ENCODE data around the gene S100A12. TPM values are rescaled to one million over a fixed set of nuclear protein-coding genes. Genes with fewer than 3 reads are reported as not detected.

Gene S100A12
- total RNA-seq, 1 donor = not detected

GRCh38 chr1:153357076-153357852 lies 18.2 kb downstream of the S100A12 start:
- Histone ChIP-seq H3K79me2 (ENCODE audit: insufficient read depth, low read length) (no peaks in the 10 kb centered on the region), H3K9me3 (ENCODE audit: low read depth, low read length) (no peaks in the 10 kb centered on the region), H3K27me3 (ENCODE audit: insufficient read depth, low read length) (no peaks in the 10 kb centered on the region)

GRCh38 chr1:153356392-153357075 lies 18.9 kb downstream of the S100A12 start:
- no peaks in the 10 kb centered on the region for H3K36me3 ChIP-seq (ENCODE audit: insufficient read depth, low read length)
- DNase-seq (ENCODE audit: insufficient read length, low spot score, missing footprints) = peak; percentile 53
- H3K4me3 ChIP-seq (ENCODE audit: insufficient read depth, low read length) = no peak overlapping the region
- H4K20me1 ChIP-seq (ENCODE audit: insufficient read depth, low read length) = no peaks in the 10 kb centered on the region
- no peak for TF ChIP-seq CTCF (IDR thresholded peaks at IDR 0.05; ENCODE audit: extremely low read depth, low read depth, low read length)
- H3K9me3 ChIP-seq (ENCODE audit: low read depth, low read length) = no peaks in the 10 kb centered on the region
- H3K4me1 ChIP-seq (ENCODE audit: insufficient read depth, low read length) = no peaks in the 10 kb centered on the region
- H2AFZ ChIP-seq (ENCODE audit: low read length) = no peak overlapping the region
- no peaks in the 10 kb centered on the region for H3K79me2 ChIP-seq (ENCODE audit: insufficient read depth, low read length)
- H3K27ac ChIP-seq (ENCODE audit: low read depth, low read length) = no peak overlapping the region
- H3K27me3 ChIP-seq (ENCODE audit: insufficient read depth, low read length) = no peaks in the 10 kb centered on the region
- no peak overlapping the region for H3K4me2 ChIP-seq (ENCODE audit: insufficient read depth, low read length)

More at GRCh38 chr1:153357076-153357852, 18.2 kb downstream of the S100A12 start:
- Histone ChIP-seq H4K20me1 (ENCODE audit: insufficient read depth, low read length) (no peaks in the 10 kb centered on the region), H3K4me1 (ENCODE audit: insufficient read depth, low read length) (no peaks in the 10 kb centered on the region), H3K4me3 (ENCODE audit: insufficient read depth, low read length) (no peak overlapping the region), H3K4me2 (ENCODE audit: insufficient read depth, low read length) (no peak overlapping the region), H3K27ac (ENCODE audit: low read depth, low read length) (no peak overlapping the region), H2AFZ (ENCODE audit: low read length) (no peak overlapping the region), H3K36me3 (ENCODE audit: insufficient read depth, low read length) (no peaks in the 10 kb centered on the region)
- no peak for TF ChIP-seq CTCF (IDR thresholded peaks at IDR 0.05; ENCODE audit: extremely low read depth, low read depth, low read length)
- peak; percentile 56 for DNase-seq (ENCODE audit: insufficient read length, low spot score, missing footprints)

GRCh38 chr1:153355445-153356071 lies 19.9 kb downstream of the S100A12 start:
- H3K36me3 ChIP-seq (ENCODE audit: insufficient read depth, low read length) = no peaks in the 10 kb centered on the region
- H3K27ac ChIP-seq (ENCODE audit: low read depth, low read length) = no peak overlapping the region
- DNase-seq (ENCODE audit: insufficient read length, low spot score, missing footprints) = peak; percentile 56
- no peaks in the 10 kb centered on the region for H3K4me1 ChIP-seq (ENCODE audit: insufficient read depth, low read length)
- H3K27me3 ChIP-seq (ENCODE audit: insufficient read depth, low read length) = peaks cover 4% of the 10 kb centered on the region
- H3K79me2 ChIP-seq (ENCODE audit: insufficient read depth, low read length) = no peaks in the 10 kb centered on the region
- H3K4me2 ChIP-seq (ENCODE audit: insufficient read depth, low read length) = no peak overlapping the region
- no peaks in the 10 kb centered on the region for H4K20me1 ChIP-seq (ENCODE audit: insufficient read depth, low read length)
- TF ChIP-seq CTCF (IDR thresholded peaks at IDR 0.05; ENCODE audit: extremely low read depth, low read depth, low read length) = peak; percentile 47
- no peak overlapping the region for H3K4me3 ChIP-seq (ENCODE audit: insufficient read depth, low read length)
- H2AFZ ChIP-seq (ENCODE audit: low read length) = no peak overlapping the region
- no peaks in the 10 kb centered on the region for H3K9me3 ChIP-seq (ENCODE audit: low read depth, low read length)

All from osteoblast (primary cell).